GM10248 (cell line): Measurements from ENCODE around the gene UXS1.

ENCODE experiments used
- CTCF ChIA-PET: fragments of 300-600 bp; sonication (Branson Sonifier 250); formaldehyde crosslinking; extraction: SDS; loops from one replicate; lab custom pipeline; 2021; ENCODE audit warnings: antibody characterized with exemption; lab: Yijun Ruan, JAX
- POLR2A ChIA-PET: fragments of 350-650 bp; sonication (Branson Sonifier 250); formaldehyde crosslinking; extraction: SDS; loops from one replicate; lab custom pipeline; 2020; ENCODE audit warnings: antibody characterized with exemption; lab: Yijun Ruan, JAX
- DNase-seq: peaks from one replicate; pipeline ENCODE4 v3.0.0; 2012; ENCODE audit errors: extremely low spot score
- CTCF ChIP-seq: IDR thresholded peaks from 2 replicates; pipeline ENCODE4 v1.5.1; 2012; ENCODE audit warnings: mild to moderate bottlenecking, low read depth; ENCODE audit errors: extremely low read depth, missing control alignments, control extremely low read depth

The UXS1 gene

GRCh38 chr2:106054321-106054720, 139.8 kb downstream of the UXS1 start:
- no peak for TF ChIP-seq CTCF
- POLR2A ChIA-PET, result no interaction called here
- no peak for DNase-seq
- CTCF ChIA-PET, result interaction anchor here (1.3 kb wide), 1 partner anchor 22 kb away, joined by 3 read pairs; no protein-coding TSS in a partner anchor

GRCh38 chr2:106053581-106053980, 140.5 kb downstream of the UXS1 start:
- POLR2A ChIA-PET, result no interaction called here
- no peak for TF ChIP-seq CTCF
- no peak for DNase-seq
- CTCF ChIA-PET, result no interaction called here

GRCh38 chr2:106053116-106053515, 141.0 kb downstream of the UXS1 start:
- no peak for DNase-seq
- ChIA-PET POLR2A (no interaction called here), CTCF (no interaction called here)
- no peak for TF ChIP-seq CTCF

GRCh38 chr2:106044859-106045258, 149.2 kb downstream of the UXS1 start:
- no peak for DNase-seq
- CTCF ChIA-PET, result no interaction called here
- POLR2A ChIA-PET, result no interaction called here
- TF ChIP-seq CTCF, result no peak

- POLR2A ChIA-PET, result no interaction called here
- CTCF ChIA-PET, result no interaction called here
- no peak for DNase-seq
- TF ChIP-seq CTCF, result no peak
Measured at GRCh38 chr2:106044021-106044420, 150.1 kb downstream of the UXS1 start.
